GM19240 (cell line): ENCODE measurements around the gene PLCB4.
"Not testable (repeated sequence)": the region's sequence is repeated elsewhere in the genome, so short reads cannot be mapped to it uniquely, and the experiment has no call there.

Source experiments
- DNase-seq: peaks from one replicate; pipeline ENCODE4 v3.0.0; 2011; ENCODE audit warnings: low spot score; ENCODE audit not compliant: insufficient read length

PLCB4 gene

DNA sequence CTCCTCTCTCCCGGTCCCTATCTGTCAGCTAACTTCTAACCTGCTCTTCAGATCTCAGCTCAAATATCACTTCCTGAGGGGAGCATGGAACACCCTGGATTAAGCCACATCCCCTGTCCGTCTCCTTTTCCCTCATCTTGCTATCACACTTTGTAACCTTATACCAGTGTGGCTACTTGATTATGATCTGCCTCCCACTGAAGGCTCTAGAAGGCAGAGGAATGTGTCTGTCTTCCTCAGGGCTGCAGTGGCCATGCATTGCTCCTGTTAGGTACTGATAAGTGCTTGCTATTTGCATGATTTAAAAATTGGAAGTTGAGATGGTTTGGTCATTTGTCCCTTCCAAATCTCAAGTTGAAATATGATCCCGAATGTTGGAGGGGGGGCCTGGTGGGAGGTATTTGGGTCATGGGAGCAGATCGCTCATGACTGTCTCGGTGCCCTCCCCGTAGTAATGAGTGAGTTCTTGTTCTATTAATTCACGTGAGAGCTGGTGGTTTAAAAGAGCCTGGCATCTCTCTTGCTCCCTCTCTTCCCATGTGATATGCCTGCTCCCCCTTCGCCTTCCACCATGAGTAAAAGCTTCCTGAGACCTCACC lies 71.4 kb downstream of the PLCB4 start:
- DNase-seq: no peak

DNA sequence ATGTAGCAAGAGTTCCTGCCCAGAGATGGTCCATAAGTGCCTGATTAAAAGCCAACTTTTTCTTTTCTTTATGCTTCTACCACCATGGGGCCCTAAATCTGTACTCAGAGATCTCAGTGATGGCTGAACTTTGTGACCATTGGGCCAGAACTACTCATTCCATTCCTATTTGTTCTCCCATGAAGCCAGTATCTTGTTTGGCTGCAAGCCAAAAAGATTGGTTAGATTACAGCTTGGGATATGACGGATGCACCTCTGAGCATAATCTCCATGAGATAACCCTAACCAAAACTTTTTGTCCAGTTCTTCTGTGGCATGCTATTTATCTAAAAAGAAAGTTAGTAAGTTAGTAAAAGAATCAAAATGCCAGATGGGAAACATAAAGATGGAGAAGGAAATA lies 72.2 kb downstream of the PLCB4 start:
- no peak for DNase-seq

DNA sequence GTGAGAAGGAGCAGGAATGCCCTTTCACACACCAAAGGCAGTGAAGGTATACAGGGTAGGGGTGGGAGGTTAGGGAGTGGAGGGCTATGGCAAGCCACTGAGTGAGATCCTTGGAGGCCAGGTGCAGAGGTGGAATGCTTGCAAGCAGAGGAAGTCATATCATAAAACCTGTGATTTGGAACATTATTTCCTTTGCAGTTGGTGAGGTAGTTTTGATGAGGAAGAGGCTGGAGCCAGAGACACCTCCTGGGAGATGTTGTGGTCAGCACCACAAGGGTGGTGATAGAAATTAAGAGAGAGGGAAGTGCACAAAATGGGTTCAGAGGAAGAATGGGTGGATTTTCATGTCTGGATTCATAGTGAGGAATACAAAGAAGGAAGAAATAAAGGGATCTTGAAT lies 73.0 kb downstream of the PLCB4 start:
- DNase-seq: no peak

- no peak for DNase-seq
These were observed 73.9 kb downstream of the PLCB4 start for GRCh38 chr20:9142809-9143208.

DNA sequence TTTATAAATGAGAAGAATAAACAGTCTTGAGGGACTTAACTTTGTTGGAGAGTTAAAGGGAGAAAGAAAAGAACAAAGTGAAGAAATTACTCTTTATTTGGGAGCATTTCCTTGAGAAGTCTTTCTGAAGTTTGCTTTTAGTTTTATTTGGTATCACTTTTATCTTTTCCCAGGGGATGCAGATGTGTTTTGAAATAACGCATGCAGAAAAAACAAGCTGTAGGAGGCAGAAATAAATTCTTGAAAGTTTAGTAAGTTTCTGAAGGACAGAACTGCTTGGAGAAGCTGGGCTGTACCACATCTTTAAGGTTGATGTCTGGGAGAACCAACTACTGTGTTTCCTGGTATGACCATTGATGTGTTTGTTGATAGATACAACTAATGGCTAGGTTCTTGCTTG lies 75.0 kb downstream of the PLCB4 start:
- no peak for DNase-seq

GRCh38 chr20:9144643-9145042 lies 75.8 kb downstream of the PLCB4 start:
- DNase-seq: no peak

DNA sequence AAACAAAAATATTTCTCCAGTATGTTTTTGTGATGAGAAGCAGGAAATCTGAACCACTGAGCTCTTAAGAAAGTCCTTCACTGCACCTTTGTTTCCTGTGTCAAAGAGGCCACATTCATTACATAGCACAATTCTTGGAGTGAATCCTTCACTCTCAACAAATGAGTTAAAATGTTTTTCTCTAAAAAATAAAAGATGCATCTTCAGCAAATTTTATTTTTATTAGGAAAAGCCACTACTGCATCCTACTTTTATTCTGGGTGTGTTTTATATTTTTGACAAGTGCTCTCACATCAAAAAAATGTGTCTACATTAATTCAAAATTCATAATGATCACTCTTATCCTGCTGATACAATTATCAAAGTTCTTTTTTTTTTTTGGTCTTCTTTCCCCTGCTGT lies 76.3 kb downstream of the PLCB4 start:
- no peak for DNase-seq

DNA sequence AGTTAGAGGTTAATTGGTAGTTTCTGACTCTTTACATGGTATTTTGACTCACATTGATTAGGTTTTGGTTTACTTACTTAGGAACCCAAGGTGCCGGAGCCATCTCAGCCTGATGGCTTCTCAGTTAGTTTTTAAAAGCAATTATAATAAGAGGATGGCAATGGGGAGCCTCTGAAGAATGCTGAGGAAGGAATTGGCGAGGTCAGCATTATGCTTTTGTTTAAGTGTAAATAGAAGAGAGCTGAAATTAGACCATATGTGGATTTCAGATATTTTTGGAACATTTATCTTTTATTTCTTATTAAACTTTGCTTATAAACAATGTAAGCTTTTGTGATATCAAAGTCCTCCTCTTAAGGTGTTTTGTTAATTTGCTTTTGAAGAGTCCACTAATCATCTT lies 77.8 kb downstream of the PLCB4 start:
- no peak for DNase-seq

GRCh38 chr20:9147547-9148024 lies 78.7 kb downstream of the PLCB4 start:
- DNase-seq: no peak

DNA sequence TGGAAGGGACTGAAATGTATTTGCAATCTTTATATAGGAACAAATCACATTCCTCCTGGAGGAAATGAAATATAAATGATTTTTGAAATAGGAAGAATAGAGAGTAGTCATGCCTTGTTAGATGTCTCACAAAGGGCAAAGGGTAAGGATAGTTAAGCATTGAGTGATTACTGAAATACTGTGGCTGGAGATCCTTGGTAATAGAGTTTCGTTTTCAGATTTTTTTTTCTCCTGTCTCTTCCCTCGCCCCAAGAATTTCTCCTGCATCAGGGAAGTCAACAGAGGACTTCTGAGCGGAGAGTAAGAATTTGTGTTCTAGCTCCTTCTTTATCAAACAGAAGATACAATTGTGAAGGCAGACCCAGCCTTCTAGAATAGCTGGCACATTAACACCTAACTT lies 79.4 kb downstream of the PLCB4 start:
- DNase-seq: no peak

DNA sequence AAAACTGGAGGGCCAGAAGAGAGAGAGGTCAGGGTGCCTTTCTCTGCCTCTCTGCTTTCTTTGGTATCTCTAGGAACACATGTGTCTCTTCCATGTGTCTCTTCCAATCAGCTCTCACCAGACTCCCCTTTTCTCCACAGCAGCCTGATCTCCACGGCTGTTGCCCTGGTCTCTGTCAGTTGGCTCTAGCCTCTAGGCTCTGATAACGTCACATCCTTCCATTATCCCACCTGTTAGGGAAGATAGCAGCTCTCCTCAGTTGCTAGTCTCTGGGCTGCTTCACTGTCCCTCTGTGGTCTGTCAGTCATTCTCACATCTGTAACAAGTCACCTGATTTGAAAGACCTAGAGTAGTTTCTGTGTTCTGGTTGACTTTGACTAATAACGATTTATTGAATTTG lies 80.2 kb downstream of the PLCB4 start:
- no peak for DNase-seq

DNA sequence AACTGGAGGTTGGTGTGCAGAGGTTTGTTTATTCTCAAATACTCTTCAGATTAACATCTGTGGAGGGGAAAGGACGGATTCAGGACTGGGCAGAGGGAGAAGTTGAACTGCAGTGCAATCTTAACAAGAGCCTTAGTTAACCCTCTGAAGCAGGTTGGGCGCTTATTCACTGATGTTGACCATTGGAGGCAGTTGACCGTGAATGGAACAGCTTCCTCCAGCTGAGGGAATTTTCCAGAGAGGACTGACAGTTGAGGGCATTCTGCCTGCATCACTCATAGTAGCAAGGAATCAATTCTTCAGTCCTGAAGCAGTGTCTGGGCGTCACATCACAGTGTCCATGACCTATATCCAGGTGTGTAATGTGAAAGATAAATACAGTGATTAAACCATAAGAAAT lies 80.9 kb downstream of the PLCB4 start:
- no peak for DNase-seq

- DNase-seq: no peak
These were observed 81.8 kb downstream of the PLCB4 start for GRCh38 chr20:9150679-9151078.

DNA sequence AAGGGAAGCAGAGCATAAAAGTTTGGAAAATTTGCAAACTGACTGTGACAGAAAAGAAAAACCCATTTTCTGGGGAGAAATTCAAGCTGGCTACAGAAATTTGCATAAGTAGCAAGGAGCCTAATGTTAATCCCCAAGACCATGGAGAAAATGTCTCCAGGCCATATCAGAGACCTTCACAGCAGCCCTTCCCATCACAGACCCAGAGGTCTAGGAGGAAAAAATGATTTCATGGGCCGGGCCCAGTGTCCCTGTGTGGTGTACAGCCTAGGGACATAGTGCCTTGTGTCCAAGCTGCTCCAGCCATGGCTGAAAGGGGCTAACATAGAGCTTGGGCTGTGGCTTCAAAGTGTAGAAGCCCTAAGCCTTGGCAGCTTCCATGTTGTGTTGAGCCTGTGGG lies 83.3 kb downstream of the PLCB4 start:
- DNase-seq: not testable (repeated sequence)

DNA sequence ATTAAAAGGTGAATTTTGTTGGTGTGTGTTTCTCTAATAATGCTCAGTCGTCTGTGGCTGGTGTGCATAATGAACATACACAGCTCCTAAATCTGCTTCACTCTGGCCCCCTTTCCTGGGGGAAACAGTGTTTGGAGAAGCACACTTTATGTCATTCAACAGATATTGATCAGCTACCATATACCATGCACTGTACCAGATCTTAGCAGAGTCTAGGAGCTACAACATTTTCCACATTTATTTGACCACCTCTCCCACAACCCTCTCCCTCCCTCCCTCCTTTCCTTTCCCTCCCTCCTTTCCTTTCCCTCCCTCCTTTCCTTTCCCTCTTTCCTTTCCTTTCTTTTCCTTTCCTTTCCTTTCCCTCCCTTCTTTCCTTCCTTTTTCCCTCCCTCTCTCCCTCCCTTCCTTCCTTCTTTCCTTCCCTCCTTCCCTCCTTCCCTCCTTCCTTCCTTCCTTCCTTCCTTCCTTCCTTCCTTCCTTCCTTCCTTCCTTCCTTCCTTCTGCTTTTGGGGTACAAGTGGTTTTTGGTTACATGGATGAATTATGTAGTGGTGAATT lies 85.7 kb downstream of the PLCB4 start:
- DNase-seq: no peak

- DNase-seq: no peak
These were observed 87.8 kb downstream of the PLCB4 start for GRCh38 chr20:9156529-9157280.

DNA sequence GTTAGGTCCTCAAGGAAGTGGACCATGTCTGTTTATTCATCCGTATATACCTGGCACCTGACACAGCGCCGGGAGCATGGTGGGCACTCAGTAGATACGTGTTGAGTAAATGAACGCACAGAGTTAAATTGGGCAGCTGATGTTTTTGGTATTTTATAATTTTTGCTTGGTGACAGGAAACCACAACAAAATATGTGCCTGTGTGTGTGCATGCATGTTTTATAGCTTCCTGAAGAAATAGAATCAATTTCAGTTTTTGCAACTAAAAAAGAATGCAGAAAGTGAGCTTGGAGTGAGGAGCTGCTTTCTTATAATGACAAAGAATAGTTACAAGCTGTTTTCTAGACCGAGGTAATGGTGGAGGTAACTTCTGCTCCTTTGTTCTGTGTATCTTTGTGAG lies 91.4 kb downstream of the PLCB4 start:
- DNase-seq: no peak

- no peak for DNase-seq
These were observed 91.9 kb downstream of the PLCB4 start for GRCh38 chr20:9160757-9161156.

DNA sequence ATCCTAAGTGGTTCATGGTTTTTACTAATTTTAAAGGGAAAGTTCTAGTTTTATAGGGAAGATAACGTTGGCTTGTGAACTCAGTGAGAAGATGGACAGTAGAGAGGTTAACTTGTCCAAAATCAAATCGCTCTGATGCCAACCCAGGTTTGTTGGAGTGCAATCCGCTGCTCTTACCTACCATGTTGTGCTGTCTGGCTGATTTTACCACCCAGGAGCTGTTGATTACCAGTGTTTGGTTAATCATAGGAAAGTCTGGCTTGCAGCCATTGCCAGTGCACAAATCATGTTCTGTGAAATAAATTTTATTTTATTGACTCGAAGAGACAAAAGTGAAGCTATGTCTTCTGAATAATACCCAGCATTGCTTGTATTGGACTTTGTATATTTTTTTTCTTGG lies 92.4 kb downstream of the PLCB4 start:
- no peak for DNase-seq

DNA sequence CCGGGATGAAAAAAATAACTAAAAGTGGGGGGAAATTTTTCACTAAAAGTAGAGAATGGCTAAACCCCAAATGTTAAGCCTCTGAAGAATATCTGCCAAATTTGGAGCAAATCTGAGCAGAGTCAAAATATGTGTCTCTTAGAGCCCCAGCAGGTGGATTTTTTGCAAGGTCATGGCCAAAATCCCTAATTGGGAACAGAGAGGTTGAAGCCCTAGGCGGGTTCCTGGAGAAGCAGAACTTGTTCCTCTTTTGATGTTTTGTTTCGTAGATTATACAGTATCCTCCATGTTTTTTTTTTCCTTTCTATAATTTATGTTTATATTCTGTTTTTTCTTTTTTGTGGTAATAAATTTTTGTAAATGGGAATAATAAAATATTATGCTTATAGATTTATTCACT lies 94.4 kb downstream of the PLCB4 start:
- no peak for DNase-seq

GRCh38 chr20:9163995-9164394 lies 95.1 kb downstream of the PLCB4 start:
- no peak for DNase-seq

GRCh38 chr20:9165261-9165660 lies 96.4 kb downstream of the PLCB4 start:
- DNase-seq: no peak
